Astrocyte of the spinal cord (primary cell): ENCODE measurements around the gene SYT3.
"Not testable (repeated sequence)": the region's sequence is repeated elsewhere in the genome, so short reads cannot be mapped to it uniquely, and the experiment has no call there.

Source experiments
- DNase-seq: peaks from one replicate; pipeline ENCODE4 v3.0.0; 2011; ENCODE audit warnings: low read depth, low spot score
- H3K4me3 ChIP-seq: 2 replicates; pipeline ENCODE4 v1.5.1; 2011; ENCODE audit warnings: low read depth, mild to moderate bottlenecking, low read length, moderate library complexity
- CTCF ChIP-seq: IDR thresholded peaks from 2 replicates; pipeline ENCODE4 v1.5.1; 2012; ENCODE audit warnings: low read depth, mild to moderate bottlenecking, low read length, inconsistent platforms
- in situ Hi-C: cut with HindIII; loops from 2 replicates; pipeline ENCODE4 v1.10.0; 2017; ENCODE audit warnings: low sequenced_read_pairs

Gene SYT3

GRCh38 chr19:50629801-50630200 is 9.9 kb downstream of the SYT3 start:
- no peak overlapping the region for H3K4me3 ChIP-seq
- TF ChIP-seq CTCF, result no peak
- in situ Hi-C loops, result no loop called here
- no peak for DNase-seq

- in situ Hi-C loops, result no loop called here
- no peak for TF ChIP-seq CTCF
- no peak for DNase-seq
- no peak overlapping the region for H3K4me3 ChIP-seq
Measured at GRCh38 chr19:50629194-50629593, 10.5 kb downstream of the SYT3 start.

DNA sequence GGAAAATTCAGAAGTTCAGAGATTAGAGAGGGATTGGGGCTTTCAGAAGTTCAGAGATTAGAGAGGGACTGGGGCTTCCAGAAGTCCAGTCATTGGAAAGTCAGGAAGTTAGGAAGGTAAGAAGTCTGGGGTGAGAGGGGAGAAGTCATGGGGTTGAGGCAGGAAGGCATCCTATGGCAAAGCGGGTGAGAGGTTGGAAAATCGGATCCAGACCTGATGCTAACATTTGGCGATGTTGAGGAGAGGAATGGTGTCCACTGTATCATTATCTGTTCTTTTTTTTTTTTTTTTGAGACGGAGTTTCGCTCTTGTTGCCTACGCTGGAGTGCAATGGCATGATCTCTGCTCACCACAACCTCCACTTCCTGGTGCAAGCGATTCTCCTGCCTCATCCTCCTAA is 11.1 kb downstream of the SYT3 start:
- no peak for TF ChIP-seq CTCF
- H3K4me3 ChIP-seq, result no peak overlapping the region
- in situ Hi-C loops, result no loop called here
- no peak for DNase-seq

DNA sequence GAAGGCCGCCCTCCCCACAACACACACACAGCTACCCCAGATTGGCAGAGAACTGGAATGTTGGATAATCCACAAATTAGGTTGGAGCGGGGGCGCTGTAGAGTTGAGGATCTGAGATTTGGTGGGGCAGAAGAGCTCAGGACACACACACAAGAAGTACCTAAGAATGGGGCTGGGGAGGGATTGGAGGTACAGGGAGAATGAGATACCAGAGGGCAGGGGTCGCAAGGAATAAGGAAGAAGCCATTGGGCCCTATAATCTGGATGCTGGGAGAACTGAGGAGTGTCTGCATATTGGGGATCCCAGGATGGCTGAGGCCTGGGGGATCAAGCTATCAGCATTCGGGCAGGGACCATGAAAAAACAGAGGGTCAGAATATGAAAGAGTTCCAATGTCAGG is 11.5 kb downstream of the SYT3 start:
- DNase-seq, result no peak
- no peak for TF ChIP-seq CTCF
- no peak overlapping the region for H3K4me3 ChIP-seq
- in situ Hi-C loops, result no loop called here

DNA sequence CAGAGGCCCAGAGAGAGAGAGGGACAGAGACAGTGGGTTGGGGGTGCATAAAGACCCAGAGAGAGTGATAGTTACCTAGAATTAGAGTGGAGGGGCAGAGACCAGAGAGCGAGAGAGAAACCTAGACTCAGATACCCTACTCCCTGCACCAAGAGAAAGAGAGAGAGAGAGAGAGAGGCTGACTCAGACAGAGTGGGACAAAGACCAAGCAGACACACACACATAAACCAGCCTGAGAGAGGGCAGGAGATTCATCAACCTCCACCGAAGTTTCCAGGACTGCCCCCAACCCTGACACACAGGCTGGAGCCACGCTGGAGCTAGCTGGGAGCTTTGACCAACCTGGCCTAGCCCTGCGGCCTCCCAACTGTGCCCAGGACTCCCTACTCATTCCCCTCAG is 12.9 kb downstream of the SYT3 start:
- H3K4me3 ChIP-seq, result no peak overlapping the region
- in situ Hi-C loops, result no loop called here
- no peak for TF ChIP-seq CTCF
- no peak for DNase-seq

- in situ Hi-C loops, result no loop called here
- no peak for TF ChIP-seq CTCF
- no peak overlapping the region for H3K4me3 ChIP-seq
- DNase-seq, result no peak
Measured at GRCh38 chr19:50626011-50626410, 13.7 kb downstream of the SYT3 start.

- in situ Hi-C loops, result no loop called here
Measured at GRCh38 chr19:50624949-50625600, 14.6 kb downstream of the SYT3 start.

DNA sequence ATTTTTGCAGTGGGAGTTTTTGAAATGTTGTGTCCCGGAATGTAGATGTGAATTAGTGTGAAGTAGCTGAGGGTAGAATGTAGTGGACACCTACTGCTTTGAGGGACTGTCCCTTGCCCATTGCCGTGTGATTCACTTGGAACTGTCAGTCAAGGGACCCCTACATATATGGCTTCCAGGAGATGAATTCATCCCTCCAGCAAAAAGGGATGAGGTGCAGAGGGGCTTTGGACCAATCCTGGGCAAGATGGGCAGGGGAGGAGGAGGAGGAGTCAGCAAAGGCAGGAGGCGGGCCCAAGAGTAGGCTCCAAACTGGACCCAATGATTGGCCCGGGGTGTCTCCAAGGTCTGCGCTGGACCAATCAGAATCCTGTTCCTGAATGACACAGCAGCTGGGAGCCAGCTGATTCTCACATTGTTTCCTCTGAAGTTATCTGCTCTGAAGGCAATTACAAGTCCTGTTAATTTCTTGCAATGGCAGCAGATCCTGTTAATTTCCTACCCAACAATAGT is 19.2 kb downstream of the SYT3 start:
- H3K4me3 ChIP-seq, in situ Hi-C loops, DNase-seq: not testable (repeated sequence)

More at GRCh38 chr19:50624949-50625600, 14.6 kb downstream of the SYT3 start:
- DNase-seq, result no peak
- no peak for TF ChIP-seq CTCF
- H3K4me3 ChIP-seq, result no peak overlapping the region

DNA sequence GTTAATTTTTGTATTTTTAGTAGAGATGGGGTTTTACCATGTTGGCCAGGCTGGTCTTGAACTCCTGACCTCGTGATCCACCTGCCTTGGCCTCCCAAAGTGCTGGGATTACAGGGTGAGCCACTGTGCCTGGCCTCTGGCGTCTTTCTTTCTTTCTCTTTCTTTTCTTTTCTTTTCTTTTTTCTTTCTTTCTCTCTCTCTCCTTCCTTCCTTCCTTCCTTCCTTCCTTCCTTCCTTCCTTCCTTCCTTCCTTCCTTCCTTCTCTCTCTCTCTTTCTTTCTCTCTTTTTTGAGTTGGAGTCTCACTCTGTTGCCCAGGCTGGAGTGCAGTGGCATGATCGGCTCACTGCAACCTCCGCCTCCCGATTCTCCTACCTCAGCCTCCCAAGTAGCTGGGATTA is 20.5 kb downstream of the SYT3 start:
- in situ Hi-C loops, result not testable (repeated sequence)

DNA sequence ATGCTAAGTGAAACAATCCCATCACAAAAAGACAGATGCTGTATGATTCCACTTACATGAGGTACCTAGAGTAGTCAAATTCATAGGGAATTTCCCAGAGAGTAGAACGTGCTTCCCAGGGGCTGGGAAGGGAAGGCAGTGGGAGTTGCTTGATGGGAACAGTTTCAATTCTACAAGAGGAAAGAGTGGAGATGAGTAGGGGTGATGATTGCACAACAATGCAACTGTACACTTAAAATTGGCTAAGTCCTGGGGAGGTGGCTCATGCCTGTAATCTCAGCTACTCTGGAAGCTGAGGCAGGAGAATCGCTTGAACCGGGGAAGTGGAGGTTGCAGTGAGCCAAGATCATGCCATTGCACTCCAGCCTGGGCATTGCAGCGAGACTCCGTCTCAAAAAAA is 21.3 kb downstream of the SYT3 start:
- DNase-seq, in situ Hi-C loops, H3K4me3 ChIP-seq: not testable (repeated sequence)

More for the DNA sequence above, 20.5 kb downstream of the SYT3 start:
- not testable (repeated sequence) for DNase-seq, H3K4me3 ChIP-seq
